HG03571 (cell line): ENCODE measurements around the gene CDKAL1.

ENCODE experiments used
- ATAC-seq: cut with Tn5 transposase; IDR thresholded peaks from one replicate; pipeline ENCODE4 v1.9.1; 2021; ENCODE audit not compliant: unreplicated experiment

Gene CDKAL1

DNA sequence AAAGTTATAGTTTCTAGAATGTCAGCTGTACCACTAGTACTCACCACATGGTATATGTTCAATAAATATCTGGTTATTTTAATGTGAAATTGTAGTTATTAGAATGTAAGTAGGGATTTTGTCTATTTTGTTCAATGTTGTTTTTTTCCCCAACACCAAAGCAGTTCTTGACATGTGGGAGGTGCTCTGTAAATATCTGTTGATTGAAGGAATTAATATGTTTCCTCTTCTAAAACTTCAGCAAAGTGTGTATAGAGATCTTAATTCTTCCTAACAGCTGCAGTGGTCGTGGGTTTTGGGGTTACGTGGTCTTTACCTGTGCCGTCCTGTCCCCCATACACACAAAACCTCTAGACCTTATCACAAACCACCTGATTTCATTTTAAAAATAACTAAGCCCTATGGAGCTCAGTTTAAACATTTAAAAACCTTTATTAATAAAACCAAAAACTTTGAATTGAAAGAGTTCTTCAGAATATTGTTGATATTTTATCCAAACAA lies 587.4 kb downstream of the CDKAL1 start:
- ATAC-seq = no peak

DNA sequence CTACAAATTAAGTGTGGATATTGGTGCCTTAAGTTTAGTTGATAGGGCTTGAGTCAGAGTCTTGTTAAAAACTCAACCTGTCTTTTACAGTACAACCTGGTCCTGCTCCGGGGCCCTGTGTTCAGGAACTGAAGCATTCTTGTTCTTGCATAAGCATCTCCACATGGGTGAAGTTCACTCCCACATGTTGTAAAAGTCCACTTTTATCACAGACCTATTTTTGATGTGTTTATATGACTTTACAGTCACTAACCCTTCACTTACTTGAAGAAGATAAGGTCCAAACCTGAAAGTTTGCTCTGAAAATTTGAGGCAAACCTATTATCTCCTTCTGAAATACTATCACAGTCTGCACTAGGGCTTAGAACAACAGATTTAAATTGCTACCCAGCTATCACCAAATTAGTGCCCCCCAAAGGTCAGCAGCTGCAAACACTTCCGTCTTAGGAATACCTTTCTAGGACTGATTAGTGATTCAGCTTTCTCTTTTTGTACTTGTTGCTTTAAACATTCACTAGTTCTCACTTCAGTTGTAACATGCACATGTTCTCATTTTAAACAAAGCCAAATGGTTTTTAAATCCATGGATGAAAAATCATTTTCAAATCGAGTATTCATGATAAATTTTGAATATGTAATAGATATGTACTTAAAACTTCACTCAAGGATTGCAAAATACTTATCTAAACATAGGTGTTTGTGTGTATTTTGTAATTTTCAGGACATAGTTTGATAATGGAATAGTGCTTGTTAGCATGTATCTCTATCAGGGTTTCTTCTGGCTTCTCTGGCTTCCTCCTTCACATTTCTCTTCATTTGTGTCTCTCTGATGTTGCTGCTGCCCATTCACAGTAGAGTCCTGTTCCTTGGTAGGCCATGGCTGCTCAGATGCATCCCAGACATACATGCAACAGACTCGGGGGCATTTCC lies 589.5 kb downstream of the CDKAL1 start:
- no peak for ATAC-seq

GRCh38 chr6:21128601-21129000 lies 594.3 kb downstream of the CDKAL1 start:
- ATAC-seq = no peak

- ATAC-seq = no peak
Observed at GRCh38 chr6:21131406-21131805, 597.1 kb downstream of the CDKAL1 start.

DNA sequence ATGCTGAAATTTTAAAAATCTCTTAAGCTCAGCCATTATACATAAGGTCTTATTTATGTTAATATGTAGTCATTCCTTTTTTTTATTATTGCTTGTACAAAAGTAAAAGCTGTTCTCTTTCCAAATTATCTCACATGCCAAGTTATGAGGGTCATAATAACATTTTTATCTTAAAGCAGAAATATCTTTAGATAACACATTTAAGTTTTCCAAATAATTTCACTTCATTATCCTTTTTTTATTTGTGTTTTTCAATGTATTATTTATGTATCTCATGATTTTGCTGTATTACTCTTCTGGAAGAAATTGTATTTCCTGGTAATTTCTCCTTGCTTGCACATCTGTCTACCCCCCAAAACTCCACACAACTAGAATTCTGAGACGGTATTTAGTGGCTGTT lies 598.2 kb downstream of the CDKAL1 start:
- no peak for ATAC-seq

GRCh38 chr6:21132856-21133838 lies 598.9 kb downstream of the CDKAL1 start:
- no peak for ATAC-seq

DNA sequence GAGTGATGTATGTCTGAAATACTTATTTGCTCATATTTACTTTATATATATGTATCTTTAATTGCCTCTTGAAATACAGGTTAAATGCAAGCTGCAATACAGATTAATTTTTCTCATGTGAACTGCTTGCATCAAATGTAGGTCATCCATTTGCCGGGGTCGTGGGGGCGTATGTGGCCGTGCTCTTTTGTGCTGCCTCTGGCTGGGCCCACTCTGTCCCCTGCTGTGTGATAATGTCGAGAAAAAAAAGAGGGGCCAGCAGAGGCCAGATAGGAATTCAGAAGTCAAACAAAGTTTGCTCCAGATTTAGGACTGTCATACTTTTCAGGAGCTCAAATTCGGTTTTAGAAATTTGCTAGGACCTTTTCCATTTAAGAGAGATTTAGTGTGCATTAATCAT lies 599.6 kb downstream of the CDKAL1 start:
- no peak for ATAC-seq

- ATAC-seq = no peak
Observed at GRCh38 chr6:21134356-21134755, 600.1 kb downstream of the CDKAL1 start.

DNA sequence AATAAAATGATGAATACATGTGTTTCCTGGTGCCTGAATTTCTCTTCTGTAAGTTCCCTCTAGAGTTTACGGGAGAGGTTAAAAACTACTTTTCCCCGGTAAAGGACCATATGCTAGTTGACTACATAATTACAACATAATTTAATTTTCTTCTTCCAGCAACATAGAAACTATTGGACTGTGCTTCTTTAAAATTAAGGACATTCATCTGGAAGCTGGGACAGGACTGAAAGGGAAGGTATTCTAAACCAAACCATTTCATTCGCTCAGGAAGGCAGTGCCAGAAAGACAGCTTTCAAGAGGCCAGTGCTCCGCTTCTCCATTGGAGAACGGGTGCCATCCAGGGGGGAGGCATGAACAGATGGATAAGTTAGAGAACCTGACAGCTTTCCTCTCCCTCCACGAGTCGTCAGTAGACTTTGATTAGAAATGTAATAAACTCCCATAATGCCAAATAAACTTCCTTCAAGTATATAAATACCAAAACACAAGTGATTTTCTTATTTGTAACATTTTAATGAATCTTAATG lies 601.3 kb downstream of the CDKAL1 start:
- no peak for ATAC-seq

GRCh38 chr6:21137700-21138335 lies 603.6 kb downstream of the CDKAL1 start:
- ATAC-seq = no peak

- no peak for ATAC-seq
Observed at GRCh38 chr6:21138336-21139069, 604.2 kb downstream of the CDKAL1 start.

DNA sequence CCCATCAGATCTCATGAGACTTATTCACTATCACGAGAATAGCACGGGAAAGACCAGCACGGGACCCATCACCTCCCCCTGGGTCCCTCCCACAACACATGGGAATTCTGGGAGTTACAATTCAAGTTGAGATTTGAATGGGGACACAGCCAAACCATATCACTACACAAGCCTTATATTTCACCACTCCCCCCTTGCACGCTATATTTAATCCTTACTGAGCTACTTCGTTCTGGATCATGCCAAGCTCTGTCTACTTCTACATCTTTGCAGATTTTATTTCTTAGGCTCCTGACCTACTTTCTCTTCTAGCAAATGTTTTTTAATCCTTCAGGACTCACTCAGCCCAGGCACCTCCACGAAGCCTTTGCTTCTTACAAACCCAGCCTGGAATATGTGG lies 606.7 kb downstream of the CDKAL1 start:
- ATAC-seq = no peak

DNA sequence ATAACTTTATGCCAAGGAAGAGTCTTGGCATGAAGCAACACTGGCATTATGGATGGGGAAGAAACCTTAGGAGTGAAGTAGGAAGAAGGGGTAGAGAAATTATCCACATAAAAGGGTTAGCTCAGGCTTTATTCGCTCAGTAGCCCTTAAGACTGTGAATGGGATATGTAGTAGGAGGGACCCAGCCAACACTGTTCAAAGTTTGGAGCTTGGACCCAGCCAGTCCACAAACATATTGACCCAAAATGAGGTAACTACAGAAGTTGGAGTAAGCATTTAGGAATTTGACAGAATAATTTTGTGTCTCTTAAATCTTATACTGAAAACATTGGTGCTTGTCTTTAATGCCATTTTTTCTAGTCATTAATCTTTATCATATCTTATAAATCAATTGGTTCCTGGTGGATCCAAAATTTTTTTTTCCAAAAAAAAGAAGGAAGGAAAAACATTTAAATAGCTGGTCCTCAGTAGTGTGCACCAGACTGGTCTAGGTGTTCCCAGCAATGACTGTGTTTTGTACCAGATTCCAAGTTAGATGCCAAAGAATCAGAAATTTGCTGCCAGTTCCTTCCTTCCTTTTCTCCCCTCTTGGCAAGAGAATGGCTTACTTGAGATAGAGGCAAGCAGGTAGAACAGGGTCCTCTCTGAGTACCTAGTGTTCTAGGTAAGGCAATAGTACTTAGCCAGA lies 607.5 kb downstream of the CDKAL1 start:
- no peak for ATAC-seq

- ATAC-seq = no peak
Observed at GRCh38 chr6:21142741-21143140, 608.5 kb downstream of the CDKAL1 start.

GRCh38 chr6:21143645-21144044 lies 609.4 kb downstream of the CDKAL1 start:
- no peak for ATAC-seq

- no peak for ATAC-seq
Observed at GRCh38 chr6:21144928-21145327, 610.7 kb downstream of the CDKAL1 start.

- no peak for ATAC-seq
Observed at GRCh38 chr6:21147995-21148394, 613.7 kb downstream of the CDKAL1 start.

DNA sequence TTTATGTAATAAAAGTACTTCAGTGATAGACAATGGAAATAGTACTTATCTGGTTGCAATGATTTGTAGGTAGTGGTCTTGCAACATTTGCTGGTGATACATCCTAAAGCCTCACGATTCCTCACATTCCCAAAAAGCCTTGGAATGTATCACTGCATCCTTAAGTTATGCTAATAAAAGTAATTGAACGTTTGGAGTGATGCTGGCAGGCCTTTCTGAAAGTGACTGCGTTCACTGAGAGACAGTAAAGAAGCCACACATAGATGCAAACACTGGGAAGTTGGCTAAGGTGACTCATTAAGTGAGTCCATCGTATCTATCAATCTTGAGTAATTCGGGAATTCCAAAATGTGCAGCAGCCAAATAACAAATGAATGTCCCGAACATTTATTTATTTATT lies 615.2 kb downstream of the CDKAL1 start:
- ATAC-seq = no peak

GRCh38 chr6:21150667-21151066 lies 616.4 kb downstream of the CDKAL1 start:
- ATAC-seq = no peak
